ENCODE measurements around the gene CRYBA2. TPM values are rescaled to one million over a fixed set of nuclear protein-coding genes. Genes with fewer than 3 reads are reported as not detected.

Gene CRYBA2
- total RNA-seq, 1 experiment from 2014 or later = not detected

DNA sequence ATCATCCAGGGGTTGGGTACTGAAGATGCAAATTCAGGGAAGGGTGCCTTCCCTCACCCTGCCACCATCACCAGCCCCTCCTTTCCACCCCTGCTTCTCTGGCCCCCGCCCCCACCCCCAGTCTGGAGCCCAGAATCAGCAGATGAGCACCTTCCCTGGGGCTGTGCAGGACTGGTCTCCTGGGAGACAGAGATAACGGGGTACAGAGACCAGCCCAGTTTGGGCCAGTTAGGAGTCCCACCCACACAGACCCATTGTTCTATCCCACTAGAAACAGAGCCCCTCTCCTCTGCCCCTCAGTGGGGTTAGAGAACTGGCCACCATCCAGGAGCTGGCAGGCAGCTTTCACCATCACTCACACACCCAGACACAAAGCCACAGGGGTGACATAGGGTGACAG, 4.5 kb upstream of the CRYBA2 start:
- H3K4me3 ChIP-seq (ENCODE audit: low read depth in 2 of 2, low read length in 2 of 2) = no peak overlapping the region
- no peak overlapping the region for H3K27ac ChIP-seq (ENCODE audit: low read length)
- POLR2A ChIA-PET = no interaction called here
- no TSS peak for BruUV-seq (replicated peaks)
- H3K36me3 ChIP-seq (ENCODE audit: control insufficient read depth, insufficient read depth, low read length) = no peaks in the 10 kb centered on the region
- H3K27me3 ChIP-seq (ENCODE audit: control insufficient read depth, insufficient read depth, low read length) = peaks cover 2% of the 10 kb centered on the region; the same call in 1 of the 2 replicates
- CTCF ChIA-PET = no interaction called here
- peaks cover 4% of the 10 kb centered on the region; the same call in 1 of the 2 replicates for H3K4me1 ChIP-seq (ENCODE audit: control insufficient read depth, insufficient read depth, low read length)
- no peak for DNase-seq (ENCODE audit: low read depth, low spot score)
- TF ChIP-seq POLR2AphosphoS5 (IDR thresholded peaks at IDR 0.05; ENCODE audit: low read depth, low read length) (no peak), TCF7L2 (IDR thresholded peaks at IDR 0.05; ENCODE audit: low read depth, low read length) (no peak), SIN3A (IDR thresholded peaks at IDR 0.05; ENCODE audit: borderline replicate concordance, insufficient read depth, low read depth, low read length) (no peak)
- TF ChIP-seq, protein P1, sequence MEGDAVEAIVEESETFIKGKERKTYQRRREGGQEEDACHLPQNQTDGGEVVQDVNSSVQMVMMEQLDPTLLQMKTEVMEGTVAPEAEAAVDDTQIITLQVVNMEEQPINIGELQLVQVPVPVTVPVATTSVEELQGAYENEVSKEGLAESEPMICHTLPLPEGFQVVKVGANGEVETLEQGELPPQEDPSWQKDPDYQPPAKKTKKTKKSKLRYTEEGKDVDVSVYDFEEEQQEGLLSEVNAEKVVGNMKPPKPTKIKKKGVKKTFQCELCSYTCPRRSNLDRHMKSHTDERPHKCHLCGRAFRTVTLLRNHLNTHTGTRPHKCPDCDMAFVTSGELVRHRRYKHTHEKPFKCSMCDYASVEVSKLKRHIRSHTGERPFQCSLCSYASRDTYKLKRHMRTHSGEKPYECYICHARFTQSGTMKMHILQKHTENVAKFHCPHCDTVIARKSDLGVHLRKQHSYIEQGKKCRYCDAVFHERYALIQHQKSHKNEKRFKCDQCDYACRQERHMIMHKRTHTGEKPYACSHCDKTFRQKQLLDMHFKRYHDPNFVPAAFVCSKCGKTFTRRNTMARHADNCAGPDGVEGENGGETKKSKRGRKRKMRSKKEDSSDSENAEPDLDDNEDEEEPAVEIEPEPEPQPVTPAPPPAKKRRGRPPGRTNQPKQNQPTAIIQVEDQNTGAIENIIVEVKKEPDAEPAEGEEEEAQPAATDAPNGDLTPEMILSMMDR (IDR thresholded peaks at IDR 0.05) = no peak
- TF ChIP-seq, protein P2, sequence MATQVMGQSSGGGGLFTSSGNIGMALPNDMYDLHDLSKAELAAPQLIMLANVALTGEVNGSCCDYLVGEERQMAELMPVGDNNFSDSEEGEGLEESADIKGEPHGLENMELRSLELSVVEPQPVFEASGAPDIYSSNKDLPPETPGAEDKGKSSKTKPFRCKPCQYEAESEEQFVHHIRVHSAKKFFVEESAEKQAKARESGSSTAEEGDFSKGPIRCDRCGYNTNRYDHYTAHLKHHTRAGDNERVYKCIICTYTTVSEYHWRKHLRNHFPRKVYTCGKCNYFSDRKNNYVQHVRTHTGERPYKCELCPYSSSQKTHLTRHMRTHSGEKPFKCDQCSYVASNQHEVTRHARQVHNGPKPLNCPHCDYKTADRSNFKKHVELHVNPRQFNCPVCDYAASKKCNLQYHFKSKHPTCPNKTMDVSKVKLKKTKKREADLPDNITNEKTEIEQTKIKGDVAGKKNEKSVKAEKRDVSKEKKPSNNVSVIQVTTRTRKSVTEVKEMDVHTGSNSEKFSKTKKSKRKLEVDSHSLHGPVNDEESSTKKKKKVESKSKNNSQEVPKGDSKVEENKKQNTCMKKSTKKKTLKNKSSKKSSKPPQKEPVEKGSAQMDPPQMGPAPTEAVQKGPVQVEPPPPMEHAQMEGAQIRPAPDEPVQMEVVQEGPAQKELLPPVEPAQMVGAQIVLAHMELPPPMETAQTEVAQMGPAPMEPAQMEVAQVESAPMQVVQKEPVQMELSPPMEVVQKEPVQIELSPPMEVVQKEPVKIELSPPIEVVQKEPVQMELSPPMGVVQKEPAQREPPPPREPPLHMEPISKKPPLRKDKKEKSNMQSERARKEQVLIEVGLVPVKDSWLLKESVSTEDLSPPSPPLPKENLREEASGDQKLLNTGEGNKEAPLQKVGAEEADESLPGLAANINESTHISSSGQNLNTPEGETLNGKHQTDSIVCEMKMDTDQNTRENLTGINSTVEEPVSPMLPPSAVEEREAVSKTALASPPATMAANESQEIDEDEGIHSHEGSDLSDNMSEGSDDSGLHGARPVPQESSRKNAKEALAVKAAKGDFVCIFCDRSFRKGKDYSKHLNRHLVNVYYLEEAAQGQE (IDR thresholded peaks at IDR 0.05; ENCODE audit: insufficient read depth in 1 of 2, low read depth in 2 of 2, low read length in 1 of 2) = no peak
- intact Hi-C loops (cut with micrococcal nuclease; ENCODE audit: unreplicated experiment) (loop anchor here (2.0 to 10.0 kb wide), 2 partner anchors 33 to 157 kb away; no protein-coding TSS in a partner anchor), in situ Hi-C loops (cut with HindIII; ENCODE audit: low pct_unique_long_range_greater_than_20kb, low sequenced_read_pairs) (no loop called here)
- no peak for ATAC-seq
- H3K9me3 ChIP-seq (ENCODE audit: control insufficient read depth, insufficient read depth, low read depth, low read length) = no peaks in the 10 kb centered on the region

DNA sequence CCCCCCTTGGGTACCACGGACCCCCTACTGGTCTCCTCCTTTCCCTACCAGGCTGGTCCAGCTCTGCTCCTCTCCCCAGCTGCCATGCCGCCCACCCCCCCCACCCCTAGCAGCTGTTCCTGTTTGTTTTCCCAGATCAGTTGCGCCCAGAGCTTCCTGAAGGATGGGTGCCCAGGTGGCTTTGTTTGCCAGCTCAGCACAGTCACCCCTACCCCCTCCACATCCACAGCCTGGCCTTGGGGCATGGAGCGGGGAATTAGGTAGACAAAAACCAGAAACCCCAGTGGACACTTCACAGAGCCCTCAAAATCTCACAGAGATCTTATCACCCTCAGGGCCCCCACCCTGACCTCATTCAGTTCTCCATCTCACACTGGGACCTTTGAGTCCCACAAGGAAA, 3.7 kb upstream of the CRYBA2 start:
- ATAC-seq (no peak), DNase-seq (ENCODE audit: low read depth, low spot score) (no peak)
- POLR2A ChIA-PET = no interaction called here
- no peaks in the 10 kb centered on the region for H3K9me3 ChIP-seq (ENCODE audit: control insufficient read depth, insufficient read depth, low read depth, low read length)
- TF ChIP-seq POLR2AphosphoS5 (IDR thresholded peaks at IDR 0.05; ENCODE audit: low read depth, low read length) (no peak), SIN3A (IDR thresholded peaks at IDR 0.05; ENCODE audit: borderline replicate concordance, insufficient read depth, low read depth, low read length) (no peak), TCF7L2 (IDR thresholded peaks at IDR 0.05; ENCODE audit: low read depth, low read length) (no peak)
- TF ChIP-seq, protein P1 (IDR thresholded peaks at IDR 0.05) = no peak
- TF ChIP-seq, protein P2 (IDR thresholded peaks at IDR 0.05; ENCODE audit: insufficient read depth in 1 of 2, low read depth in 2 of 2, low read length in 1 of 2) = no peak
- no TSS peak for BruUV-seq (replicated peaks)
- peaks cover 4% of the 10 kb centered on the region; the same call in 1 of the 2 replicates for H3K4me1 ChIP-seq (ENCODE audit: control insufficient read depth, insufficient read depth, low read length)
- CTCF ChIA-PET = interaction anchor here (1.5 to 3.3 kb wide), 2 partner anchors 10 to 16 kb away, joined by 7 to 20 read pairs; no protein-coding TSS in a partner anchor
- no peaks in the 10 kb centered on the region; the same call in 1 of the 2 replicates for H3K27me3 ChIP-seq (ENCODE audit: control insufficient read depth, insufficient read depth, low read length)
- no peak overlapping the region for H3K4me3 ChIP-seq (ENCODE audit: low read depth in 2 of 2, low read length in 2 of 2)
- intact Hi-C loops (cut with micrococcal nuclease; ENCODE audit: unreplicated experiment) = loop anchor here (10.0 kb wide), 1 partner anchor 158 kb away; no protein-coding TSS in a partner anchor
- no peaks in the 10 kb centered on the region for H3K36me3 ChIP-seq (ENCODE audit: control insufficient read depth, insufficient read depth, low read length)
- in situ Hi-C loops (cut with HindIII; ENCODE audit: low pct_unique_long_range_greater_than_20kb, low sequenced_read_pairs) = no loop called here
- no peak overlapping the region for H3K27ac ChIP-seq (ENCODE audit: low read length)
